Stimulated activated CD4-positive, alpha-beta T cell treated with anti-CD3 and anti-CD28 coated beads, Interleukin-1b, Interleukin-23, amount 100 ng/mL, for 1 hour (primary cell): ENCODE measurements around the gene LAMB3.

Experiments used
- DNase-seq, 2 donors: peaks; one replicate each; pipeline ENCODE4 v3.0.0-alpha.2; 2020; ENCODE audit warnings: low read depth in 2 of 2

LAMB3 gene

DNA sequence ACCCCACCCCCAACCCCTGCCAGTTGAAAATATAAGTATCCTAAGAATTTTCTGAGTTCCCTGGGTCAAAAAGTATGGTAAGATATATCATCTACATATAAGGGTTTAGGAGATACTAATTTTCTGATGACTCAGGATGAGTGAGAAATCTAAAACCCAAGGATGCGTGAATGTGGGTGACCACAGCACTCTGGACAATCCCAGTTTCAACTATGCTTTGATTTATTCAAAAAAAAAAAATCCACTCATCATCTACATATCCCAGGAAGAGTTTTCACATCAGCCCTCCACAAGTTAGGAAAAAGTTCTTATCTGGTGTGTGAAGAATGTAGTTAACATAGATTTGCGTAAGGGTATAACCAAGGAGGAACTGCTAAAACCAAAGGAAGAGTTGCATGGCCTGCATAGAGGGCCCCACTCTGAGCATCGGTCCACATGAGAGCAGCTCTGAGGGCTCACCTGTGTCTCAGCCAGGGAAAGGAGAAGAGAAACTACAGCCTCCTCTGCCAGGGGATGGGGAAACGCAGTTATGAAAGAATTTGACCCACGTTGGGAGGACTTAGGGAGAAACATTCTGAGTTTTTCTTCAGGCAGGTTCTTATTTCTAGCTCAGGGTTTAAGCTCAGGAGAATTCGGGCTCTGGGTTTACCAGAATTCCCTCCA, 18.8 kb downstream of the LAMB3 start:
- DNase-seq: no peak

GRCh38 chr1:209630383-209631225, 21.6 kb downstream of the LAMB3 start:
- no peak for DNase-seq

DNA sequence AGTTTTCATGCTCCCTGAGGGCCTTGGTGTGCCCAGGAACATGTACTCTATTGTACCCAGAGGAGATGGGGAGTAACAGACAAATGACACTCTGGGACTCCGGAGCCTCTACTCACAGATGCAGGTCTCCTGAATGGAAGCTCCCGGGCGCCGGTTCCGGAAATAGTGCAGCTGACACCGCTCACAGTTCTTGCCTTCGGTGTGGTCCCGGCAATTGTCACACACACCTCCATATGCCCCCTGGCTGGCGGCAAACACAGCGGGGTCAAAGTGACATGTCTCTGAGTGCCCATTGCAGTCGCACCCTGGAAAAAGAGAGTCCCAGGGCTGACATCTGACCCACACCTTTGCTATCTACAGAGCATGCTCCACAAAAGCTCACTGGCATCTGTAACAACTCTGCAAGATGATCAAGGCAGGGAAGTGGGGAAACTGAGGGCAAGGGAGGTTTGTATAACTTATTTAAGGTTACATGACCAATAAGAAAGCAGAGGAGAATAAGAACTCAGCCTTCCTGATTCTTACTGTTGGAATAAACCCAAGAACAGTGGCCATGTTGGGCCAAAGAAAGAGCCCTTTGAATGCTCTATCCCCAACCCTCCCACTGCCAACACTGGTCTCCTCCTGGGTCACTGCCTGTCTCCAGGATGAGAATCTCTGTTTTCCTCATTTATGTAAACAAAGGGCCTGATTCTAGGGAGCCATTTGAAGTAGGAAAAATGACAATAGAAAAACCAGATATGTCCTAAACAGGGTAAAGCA, 22.4 kb downstream of the LAMB3 start:
- DNase-seq: no peak

DNA sequence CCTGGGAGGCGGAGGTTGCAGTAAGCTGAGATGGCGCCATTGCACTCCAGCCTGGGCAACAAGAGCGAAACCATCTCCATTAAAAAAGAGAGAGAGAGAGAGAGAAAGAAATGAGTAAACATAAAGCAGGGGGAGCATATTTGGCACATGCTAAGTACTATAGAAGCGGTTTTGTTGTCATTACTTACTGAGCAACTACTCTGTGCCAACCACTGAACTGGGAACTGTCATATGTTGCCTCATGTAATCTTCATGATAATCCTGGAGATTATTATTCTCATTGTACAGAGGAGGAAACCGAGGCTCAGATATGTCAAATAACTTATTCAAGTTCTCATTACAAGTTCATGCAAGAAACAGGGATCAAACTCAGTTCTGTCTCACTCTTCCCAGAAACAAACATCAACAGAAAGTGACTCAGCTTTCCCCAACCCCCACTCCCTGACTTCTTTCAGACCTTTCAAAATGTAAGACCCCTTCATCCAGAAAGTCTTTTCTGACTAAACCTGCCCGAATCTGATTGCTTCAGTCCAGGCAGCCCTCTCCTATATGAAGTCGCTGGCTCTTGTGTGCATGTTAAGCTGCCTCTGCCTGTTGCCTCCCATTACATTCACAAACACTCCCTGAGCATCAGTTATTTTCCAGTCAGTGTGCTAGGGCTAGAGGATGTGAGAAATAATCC, 23.5 kb downstream of the LAMB3 start:
- no peak for DNase-seq

DNA sequence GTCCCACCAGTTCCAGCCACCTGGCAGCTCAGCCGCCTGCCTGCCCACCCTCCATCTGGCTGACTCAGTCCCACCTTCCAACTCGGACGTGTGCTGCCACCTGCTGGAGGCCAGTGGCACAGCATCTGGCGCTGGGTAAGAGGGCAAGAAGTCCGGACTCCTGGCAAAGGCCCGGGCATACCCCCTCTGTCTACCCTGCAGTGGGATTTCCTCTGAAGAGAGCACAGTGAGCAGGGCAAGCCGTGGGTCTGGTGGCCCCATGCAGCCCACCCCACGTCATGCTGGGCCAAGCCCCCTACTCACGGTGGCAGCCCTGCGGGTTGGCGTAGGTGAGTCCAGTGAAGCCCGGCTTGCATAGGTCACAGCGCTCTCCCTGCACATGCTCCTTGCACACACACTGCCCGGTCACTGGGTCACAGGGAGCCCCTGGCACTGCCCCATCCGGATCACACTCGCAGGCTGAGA, 24.5 kb downstream of the LAMB3 start:
- peak; percentile 33 to 71 for DNase-seq

DNA sequence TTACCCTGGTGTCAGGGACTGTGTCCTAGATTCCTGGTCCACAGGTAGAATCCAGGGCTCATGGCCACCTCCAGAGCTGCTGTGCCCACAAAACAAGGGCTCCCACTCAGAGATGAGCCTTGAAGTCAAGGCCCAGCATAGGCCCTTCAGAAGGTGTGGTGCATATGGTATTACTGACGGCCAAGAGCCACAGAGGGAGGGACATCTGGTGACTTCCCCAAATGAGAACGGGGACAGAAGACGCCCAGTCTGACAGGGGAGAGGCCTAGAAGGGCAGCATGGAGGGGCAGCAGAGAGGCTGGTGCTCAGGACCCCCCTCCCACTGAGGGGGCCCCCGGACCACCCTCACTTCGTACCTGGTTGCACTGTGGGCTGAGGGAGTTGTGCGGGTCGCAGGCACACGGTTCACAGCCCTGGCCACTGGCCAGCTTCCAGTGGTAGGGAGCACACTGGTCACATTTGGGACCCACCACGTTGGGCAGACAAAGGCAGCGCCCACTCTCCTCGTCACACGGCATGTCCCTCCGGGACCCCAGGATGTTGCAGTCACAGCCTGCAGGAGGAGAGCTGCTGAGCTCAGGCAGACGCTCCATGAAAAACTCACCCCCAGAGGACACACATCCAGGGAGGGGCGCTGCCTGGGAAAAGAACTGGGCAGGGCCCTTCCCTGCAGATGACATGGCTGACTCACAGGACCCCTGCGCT, 25.0 kb downstream of the LAMB3 start:
- no peak for DNase-seq

DNA sequence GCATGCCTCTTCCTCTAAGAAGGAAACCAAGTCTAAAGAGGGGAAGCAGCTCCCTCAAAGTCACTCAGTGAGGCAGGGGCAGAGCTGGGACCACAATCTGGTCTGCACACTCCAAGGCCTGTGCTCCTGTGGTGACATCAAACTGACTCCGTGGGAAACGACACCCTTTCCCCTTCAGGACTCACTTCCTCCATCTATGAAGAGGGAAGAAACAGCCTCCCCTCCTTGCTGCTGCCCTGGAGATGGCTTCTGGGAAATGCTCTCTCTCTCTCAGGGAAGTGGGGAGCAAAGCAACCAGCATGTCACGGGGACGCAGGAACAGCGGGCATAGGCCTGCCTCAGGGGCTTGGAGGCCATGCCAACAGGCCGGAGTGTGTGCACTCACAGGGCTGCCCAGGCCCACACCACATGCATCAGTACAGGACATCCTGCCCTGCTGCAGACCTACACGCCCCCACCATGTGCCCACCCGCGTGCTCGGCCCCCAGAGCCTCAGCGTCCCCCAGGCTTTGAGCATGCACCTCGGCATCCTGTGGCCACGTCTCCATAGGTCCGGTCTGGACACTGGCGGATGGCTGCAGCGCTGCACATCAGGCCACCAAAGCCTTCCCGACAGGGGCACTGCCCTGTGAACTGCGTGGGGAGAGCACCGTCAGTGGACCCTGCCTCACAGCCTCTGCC, 25.7 kb downstream of the LAMB3 start:
- DNase-seq: no peak

GRCh38 chr1:209625791-209626285, 26.4 kb downstream of the LAMB3 start:
- no peak for DNase-seq

DNA sequence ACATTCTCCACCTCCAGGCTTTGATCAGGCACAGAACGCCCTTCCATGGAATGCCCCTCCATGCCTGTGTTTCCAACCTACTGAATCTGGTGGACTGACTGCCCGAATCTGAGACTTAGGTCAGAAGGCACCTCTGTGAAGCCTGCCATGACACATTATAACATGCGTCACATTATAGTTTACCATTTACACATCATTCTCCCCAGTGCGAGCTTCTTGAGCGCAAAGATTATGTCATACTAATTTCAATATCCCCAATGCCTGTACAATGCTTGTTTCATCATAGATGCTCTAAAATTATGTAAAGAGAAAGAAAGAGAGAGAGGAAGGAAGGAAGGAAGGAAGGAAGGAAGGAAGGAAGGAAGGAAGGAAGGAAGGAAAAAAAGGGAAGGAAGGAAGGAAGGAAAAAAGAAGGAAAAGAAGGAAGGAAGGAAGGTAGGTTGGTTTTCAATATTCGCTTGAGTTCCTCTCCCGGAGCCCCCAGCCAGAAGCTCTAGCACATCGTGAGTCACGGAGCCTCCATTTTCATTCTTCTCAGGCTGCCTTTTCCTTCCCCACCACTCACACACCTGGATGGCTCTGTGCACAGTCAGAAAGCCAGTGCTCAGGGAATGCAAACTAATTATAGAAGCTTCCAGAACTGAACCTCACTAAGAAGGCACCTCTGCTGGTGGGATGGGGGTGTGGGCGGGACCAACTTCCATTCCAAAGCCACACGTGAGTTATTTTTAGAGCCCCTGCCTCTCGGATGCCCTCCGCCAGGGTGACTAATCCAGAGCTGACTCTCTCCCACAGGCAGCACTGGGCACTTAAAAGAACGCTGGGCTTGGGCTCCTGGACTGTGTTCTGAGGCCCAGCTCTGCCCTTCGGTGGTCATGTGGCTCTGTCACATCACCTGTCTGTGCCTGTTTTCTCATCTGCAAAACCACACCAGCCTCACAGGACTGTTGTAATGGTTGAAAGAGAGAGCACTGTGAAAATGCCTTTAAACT, 27.4 kb downstream of the LAMB3 start:
- DNase-seq: no peak

- no peak for DNase-seq
Observed at GRCh38 chr1:209622841-209623829, 29.1 kb downstream of the LAMB3 start.

- no peak for DNase-seq
Observed at GRCh38 chr1:209621741-209622655, 30.2 kb downstream of the LAMB3 start.

- DNase-seq: no peak
Observed at GRCh38 chr1:209621286-209621685, 30.9 kb downstream of the LAMB3 start.

GRCh38 chr1:209620487-209620884, 31.7 kb downstream of the LAMB3 start:
- no peak for DNase-seq

DNA sequence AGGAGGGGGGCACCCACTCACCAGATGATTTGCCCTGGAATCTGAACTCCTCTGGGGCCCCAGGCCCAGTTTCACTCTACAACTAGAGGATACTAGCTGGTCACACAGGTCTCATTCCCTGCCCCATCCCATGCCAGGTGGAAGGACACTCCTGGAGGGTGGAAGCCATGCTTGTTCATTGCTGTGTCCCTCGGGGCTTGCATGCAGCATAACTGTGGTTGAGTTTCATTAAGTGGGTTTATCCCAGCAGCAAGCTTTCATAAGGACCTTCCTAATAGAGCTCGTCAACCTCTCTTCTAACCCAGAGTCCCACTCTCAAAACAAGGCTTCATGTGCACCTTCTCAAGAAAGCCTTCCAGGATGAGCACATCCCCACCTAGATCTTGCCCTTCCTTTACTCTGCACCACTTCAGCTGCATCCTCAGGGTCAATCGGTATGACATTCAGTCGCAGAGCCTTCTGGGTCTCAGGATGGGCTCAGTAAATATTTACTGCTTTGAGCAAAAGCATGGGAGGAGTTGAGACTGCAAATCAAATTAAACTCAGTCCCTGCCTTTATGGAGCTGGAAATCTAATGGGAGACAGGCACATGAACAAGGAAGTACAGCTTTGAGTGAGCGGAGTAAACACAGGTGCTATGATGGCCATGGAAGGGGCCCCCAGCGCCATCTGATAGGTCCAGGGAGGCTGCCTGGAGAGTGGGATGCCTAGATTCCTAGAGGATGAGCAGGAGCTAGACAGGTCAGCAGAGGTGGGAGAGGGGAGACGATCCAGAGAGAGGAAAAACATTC, 32.3 kb downstream of the LAMB3 start:
- DNase-seq: no peak

- no peak for DNase-seq
Observed at GRCh38 chr1:209618756-209619420, 33.3 kb downstream of the LAMB3 start.

GRCh38 chr1:209618291-209618690, 33.9 kb downstream of the LAMB3 start:
- DNase-seq: no peak
